Stimulated activated CD8-positive, alpha-beta memory T cell treated with anti-CD3 and anti-CD28 coated beads, Interleukin-7, amount 100 ng/mL, for 1 hour (primary cell): ENCODE results near the gene EPHA1.

Experiments
- DNase-seq, 2 donors: peaks; one replicate each; pipeline ENCODE4 v3.0.0-alpha.2; 2020; ENCODE audit warnings: low read depth in 2 of 2

EPHA1 gene

GRCh38 chr7:143374561-143374960, 34.1 kb downstream of the EPHA1 start:
- DNase-seq: no peak

DNA sequence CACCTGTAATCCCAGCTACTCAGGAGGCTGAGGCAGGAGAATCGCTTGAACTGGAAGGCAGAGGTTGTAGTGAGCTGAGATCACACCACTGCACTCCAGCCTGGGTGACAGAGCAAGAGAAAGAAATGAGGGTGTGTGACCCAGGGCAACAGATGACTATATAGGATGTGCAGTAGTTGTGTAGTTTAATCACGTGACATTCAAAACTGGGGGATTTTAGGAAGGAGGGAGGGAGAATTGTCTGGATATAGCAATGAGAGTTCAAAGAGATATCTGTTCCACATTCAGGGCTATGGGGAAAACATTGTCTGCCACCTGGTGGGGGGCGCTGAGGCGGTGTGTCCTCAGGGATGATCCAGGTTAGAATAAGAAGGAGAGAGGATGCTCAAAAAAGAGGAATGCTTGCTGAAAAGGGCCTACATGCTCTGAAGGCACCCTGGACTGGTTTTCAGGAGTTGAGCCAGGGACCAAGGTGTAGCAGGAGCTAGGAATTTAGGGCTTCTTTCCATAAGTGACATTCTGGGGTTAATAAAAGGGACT, 35.3 kb downstream of the EPHA1 start:
- no peak for DNase-seq

DNA sequence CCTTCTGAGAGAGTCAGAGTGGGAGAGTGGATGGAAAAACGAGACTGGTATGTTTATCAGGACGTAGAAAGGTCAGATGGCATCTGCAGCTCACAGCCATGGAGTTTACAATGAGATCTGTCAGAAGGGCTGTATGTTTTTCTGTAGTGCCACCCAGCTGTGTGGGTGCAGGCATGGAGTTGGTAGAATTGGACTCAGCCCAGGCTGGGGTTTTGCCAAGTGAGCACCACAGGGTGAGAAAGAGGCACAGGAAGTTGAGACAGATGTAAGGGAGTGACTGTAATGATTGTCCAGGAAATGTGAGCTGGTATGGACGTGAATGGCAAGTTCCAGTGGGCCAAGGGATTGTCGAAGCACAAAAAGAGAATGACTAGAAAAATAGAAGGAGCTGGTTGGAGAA, 36.6 kb downstream of the EPHA1 start:
- no peak for DNase-seq

GRCh38 chr7:143369678-143370651, 38.7 kb downstream of the EPHA1 start:
- DNase-seq: no peak

DNA sequence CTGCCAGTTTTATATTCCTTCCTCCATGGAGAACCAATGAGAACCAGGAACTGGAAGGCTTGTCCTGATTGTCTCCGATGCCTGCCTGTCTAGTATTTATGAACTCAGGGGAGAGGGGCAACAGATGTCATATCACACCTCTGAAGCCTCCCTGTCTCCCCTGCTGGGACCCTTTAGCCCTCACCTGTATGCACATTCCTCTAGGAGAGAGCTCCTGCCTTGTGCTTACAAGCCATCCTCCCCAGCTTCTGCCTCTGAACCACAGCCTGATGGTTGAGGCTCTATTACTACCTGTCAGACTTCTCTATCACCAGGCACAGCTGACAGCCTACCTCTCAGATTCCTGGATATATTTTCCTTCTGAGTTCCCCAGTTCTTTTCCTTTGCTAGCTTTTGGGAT, 40.3 kb downstream of the EPHA1 start:
- DNase-seq: no peak

DNA sequence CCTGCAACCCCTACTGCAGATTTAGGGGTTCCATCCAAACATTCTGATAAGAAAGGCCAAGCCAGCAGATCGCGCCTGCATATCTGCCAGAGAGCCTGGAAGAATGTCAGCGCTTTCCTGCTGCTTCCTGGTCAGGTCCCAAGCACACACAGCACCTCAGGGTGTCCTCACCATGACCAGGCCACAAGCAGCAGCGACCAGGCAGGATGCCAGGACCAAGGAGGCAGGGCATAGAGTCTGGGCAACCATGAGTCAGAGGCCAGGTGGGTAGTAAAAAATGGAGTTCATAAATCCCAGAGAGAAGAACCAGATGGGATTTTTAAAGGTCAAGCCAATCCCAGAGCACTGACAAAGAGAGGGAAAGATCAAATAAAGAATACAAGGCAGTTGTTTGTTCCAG, 40.7 kb downstream of the EPHA1 start:
- DNase-seq: no peak

GRCh38 chr7:143363016-143363937, 45.4 kb downstream of the EPHA1 start:
- no peak for DNase-seq

DNA sequence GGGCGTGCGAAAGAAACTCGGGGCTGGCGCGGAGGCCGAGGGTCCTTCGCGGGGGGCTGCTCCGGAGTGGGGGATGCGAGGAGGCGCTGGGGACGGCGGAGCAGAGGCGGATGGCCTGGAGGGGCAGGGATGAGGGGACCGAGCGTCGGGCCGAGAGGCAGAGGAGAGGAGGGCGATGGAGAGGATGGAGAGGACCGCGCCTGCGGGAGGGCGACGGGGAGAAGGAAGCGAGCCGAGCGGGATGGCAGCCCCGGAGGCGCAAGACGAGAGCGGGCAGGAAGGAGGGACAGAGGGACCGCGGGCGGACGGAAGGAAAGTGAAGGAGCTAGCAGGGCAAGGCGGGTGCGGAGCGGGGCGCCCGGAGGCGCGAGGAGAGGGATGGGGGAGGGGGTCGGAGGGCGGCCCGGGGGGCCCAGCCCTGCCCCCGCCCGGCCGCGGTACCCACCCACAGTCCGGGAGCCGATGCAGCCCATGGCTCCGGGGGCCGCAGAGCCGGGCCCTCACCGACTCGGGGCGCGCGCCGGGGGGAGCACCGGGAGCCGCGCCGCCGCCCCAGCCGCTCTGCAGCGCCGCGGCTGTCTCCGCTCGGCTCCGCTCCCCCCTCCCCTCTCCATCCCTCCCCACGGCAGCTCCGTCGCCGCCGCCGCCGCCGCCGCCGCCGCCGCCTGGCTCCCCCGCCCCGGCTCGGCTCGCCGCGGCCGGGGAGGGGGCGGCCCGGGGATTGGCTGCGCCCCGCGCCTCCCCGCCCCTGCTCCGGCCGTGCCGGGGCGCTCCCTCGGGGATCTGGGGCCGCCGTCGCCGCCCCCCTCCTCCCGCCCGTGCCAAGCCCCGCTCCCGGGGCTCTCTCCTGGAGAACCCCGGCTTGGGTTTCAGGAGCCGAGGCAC, 46.3 kb downstream of the EPHA1 start, which contains the start of gene FAM131B:
FAM131B (minus strand) TSS at position 583 of the 885 bp plus-strand sequence; CDS start at position 473, 110 bp downstream.
- no peak for DNase-seq

DNA sequence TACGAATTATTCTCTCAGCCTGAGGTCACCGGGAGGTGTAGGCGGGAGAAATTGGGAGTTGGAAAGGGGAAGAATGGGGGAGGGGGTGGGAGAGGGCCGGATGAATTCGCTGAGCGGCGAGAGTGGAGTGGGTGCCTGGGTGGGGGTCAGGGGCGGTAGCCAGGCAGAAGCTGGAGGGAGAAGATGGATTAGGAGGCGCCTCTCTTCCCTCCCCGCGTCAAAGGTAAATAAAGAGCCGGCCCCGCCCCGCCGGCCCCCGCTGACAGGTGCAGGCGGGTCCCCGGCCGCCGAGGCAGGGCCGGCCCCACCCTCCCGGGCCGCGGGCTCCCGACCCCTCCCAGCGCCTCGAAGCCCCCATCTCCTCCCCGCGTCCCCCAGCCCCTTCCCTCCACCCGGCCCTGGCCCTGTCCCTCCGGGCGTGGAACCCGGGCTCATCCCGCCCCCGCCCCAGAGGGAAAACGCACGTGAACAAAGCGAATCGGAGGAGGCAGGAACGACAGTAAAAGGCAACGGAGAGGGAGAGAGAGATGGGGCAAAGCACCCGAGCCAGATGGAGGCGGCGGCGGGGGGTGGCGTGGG, 47.0 kb downstream of the EPHA1 start:
- DNase-seq: no peak

- no peak for DNase-seq
These were observed 47.7 kb downstream of the EPHA1 start for GRCh38 chr7:143360788-143361551.

- no peak for DNase-seq
These were observed 48.8 kb downstream of the EPHA1 start for GRCh38 chr7:143359771-143360353.

DNA sequence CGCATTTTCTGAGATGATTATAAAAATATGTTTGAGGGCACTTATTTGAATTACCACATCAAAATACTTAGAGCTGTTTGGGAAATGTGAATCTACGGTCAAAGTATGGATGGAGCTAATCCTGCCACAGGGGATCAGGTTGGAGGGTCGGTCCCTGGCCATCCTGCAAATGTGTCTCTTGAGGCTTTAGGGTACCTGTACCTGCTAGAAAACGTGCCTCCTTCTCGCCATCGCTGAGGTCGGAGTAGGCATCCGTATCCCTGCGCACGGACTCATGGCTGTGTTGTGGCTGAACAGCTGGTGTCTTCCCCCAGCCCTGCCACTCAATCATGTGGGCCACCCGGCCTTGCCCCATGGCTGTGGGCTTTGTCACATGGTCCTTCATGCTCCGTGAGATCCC, 50.0 kb downstream of the EPHA1 start:
- no peak for DNase-seq

GRCh38 chr7:143356414-143357050, 52.1 kb downstream of the EPHA1 start:
- DNase-seq: no peak

- DNase-seq: no peak
These were observed 52.9 kb downstream of the EPHA1 start for GRCh38 chr7:143355450-143356385.

DNA sequence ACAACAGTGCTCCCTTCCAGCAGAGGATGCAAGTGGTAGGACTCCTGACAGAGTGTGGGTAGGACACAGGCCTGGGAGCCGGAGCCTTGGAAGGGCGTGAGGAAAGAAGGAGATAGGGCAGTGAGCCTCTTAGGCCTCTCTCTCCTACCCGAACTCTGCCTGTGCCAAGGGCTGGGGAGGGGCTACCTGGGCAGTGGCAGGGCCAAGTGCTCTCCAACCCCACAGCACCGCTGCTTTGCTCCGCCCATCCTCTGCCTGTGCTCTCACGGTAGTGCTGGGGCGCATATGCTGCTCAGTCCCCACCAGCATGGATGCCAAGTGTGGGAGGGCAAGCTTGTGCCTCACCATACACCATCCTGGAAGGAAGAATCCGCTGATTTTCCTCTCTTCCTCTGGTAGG, 53.7 kb downstream of the EPHA1 start:
- DNase-seq: no peak

DNA sequence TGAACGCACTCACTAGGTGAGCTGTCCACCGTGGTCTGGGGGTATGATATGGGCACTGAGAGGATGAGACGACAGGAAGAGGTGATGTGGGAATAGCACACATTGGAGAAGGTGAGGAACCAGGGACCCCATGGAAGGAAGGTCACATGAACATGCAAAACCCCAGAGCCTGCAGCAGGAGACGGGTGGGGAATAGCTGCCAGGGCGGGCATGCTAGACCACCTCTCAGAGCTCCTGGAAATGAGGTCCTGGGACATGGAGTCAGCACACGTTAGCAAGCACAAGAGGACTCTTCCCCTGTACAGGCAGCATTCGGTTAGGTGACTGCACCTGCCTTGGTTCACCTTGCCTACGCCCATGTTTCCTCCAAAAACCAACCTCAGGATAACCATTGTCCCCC, 54.3 kb downstream of the EPHA1 start:
- DNase-seq: no peak

GRCh38 chr7:143352531-143353002, 56.1 kb downstream of the EPHA1 start:
- DNase-seq: no peak

GRCh38 chr7:143351574-143351973, 57.1 kb downstream of the EPHA1 start:
- DNase-seq: no peak
